ENCODE data around the gene GSKIP. TPM values are rescaled to one million over a fixed set of nuclear protein-coding genes. Genes with fewer than 3 reads are reported as not detected.

Gene GSKIP
- total RNA-seq, 4 donors from 2014 or later: 11.0 to 58.3 (median 23.0) TPM

DNA sequence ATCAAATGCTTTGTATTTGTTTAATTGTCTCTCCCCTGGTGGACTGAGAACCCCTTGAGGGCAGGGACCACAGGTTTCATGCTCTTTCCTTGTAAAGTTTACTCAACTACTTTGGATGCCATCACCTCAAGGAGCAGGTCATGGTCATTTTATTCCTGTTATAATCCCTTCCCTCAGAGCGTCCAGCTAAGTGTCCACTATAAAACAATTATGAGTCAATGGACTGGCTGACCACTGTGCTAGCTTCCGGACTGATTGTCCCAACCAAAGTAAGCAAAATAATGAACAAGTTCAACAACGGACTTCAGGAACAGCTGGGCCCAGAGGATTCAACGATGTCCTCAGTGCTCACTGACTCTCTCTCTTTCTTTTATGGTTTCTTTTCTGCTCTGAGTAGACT, 46.8 kb downstream of the GSKIP start:
- ATAC-seq: no peak
- Histone ChIP-seq H3K27me3 (no peaks in the 10 kb centered on the region), H3K4me1 (no peaks in the 10 kb centered on the region), H3K27ac (no peak overlapping the region), H3K4me3 (no peak overlapping the region), H3K9me3 (no peaks in the 10 kb centered on the region), H3K36me3 (no peaks in the 10 kb centered on the region)
- WGBS, 2 donors (ENCODE audit: low coverage in 1 of 2): 79 to 90% methylated on average over 2 to 4 of the region's 4 CpGs
- no peak for TF ChIP-seq POLR2AphosphoS5 (IDR thresholded peaks at IDR 0.05)
- TF ChIP-seq POLR2A (IDR thresholded peaks at IDR 0.05): no peak
- TF ChIP-seq, protein P1, sequence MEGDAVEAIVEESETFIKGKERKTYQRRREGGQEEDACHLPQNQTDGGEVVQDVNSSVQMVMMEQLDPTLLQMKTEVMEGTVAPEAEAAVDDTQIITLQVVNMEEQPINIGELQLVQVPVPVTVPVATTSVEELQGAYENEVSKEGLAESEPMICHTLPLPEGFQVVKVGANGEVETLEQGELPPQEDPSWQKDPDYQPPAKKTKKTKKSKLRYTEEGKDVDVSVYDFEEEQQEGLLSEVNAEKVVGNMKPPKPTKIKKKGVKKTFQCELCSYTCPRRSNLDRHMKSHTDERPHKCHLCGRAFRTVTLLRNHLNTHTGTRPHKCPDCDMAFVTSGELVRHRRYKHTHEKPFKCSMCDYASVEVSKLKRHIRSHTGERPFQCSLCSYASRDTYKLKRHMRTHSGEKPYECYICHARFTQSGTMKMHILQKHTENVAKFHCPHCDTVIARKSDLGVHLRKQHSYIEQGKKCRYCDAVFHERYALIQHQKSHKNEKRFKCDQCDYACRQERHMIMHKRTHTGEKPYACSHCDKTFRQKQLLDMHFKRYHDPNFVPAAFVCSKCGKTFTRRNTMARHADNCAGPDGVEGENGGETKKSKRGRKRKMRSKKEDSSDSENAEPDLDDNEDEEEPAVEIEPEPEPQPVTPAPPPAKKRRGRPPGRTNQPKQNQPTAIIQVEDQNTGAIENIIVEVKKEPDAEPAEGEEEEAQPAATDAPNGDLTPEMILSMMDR (IDR thresholded peaks at IDR 0.05): no peak
- TF ChIP-seq EP300 (IDR thresholded peaks at IDR 0.05): no peak

DNA sequence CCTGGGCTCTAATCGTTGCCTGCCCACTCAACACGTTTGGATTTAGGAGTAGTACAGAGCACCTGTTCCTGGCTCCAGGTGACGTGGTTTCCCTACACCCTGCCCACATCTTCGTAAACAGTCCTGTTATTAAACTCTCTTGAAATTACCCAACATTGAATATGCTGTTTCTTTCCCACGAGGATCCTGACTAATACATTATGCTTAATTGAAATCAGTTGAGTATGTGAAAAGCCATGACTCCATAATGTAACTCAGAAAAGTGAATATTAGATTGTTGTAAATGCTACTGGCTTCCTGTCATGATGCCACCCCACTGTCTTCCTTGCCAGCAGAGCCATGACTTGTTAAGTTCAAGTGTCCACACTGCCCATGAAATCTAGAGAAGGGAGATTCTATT, 50.2 kb downstream of the GSKIP start:
- H3K36me3 ChIP-seq: no peaks in the 10 kb centered on the region
- no peak for ATAC-seq
- TF ChIP-seq, protein P1 (IDR thresholded peaks at IDR 0.05): no peak
- no peak for TF ChIP-seq POLR2A (IDR thresholded peaks at IDR 0.05)
- TF ChIP-seq EP300 (IDR thresholded peaks at IDR 0.05): no peak
- TF ChIP-seq POLR2AphosphoS5 (IDR thresholded peaks at IDR 0.05): no peak
- no peaks in the 10 kb centered on the region for H3K27me3 ChIP-seq
- H3K27ac ChIP-seq: no peak overlapping the region
- H3K4me1 ChIP-seq: no peaks in the 10 kb centered on the region
- WGBS, 2 donors (ENCODE audit: low coverage in 1 of 2): 81 to 88% methylated on average over 4 to 5 of the region's 5 CpGs
- H3K9me3 ChIP-seq: no peaks in the 10 kb centered on the region
- H3K4me3 ChIP-seq: no peak overlapping the region

DNA sequence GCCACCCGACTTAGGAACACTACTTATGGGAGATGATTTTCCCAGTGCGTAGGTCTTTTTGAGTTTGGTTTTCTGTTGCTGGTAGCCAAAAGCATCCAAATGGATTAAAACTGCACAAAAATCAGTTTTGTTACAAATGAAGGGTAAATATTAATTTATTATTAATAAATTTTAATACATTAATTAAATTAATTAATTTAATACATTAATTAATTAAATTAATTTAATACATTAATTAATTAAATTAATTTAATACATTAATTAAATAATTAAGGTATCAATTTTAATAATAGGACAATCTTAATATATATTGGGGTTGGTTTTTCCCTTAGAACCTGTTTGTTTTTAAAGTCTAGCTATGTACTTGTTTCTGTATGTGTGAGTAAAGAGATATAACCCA, 52.2 kb downstream of the GSKIP start:
- WGBS, 2 donors (ENCODE audit: low coverage in 1 of 2): 100% methylated on average over 2 of the region's 2 CpGs; no CpG with 5 or more reads in 1 of the 2 donors

DNA sequence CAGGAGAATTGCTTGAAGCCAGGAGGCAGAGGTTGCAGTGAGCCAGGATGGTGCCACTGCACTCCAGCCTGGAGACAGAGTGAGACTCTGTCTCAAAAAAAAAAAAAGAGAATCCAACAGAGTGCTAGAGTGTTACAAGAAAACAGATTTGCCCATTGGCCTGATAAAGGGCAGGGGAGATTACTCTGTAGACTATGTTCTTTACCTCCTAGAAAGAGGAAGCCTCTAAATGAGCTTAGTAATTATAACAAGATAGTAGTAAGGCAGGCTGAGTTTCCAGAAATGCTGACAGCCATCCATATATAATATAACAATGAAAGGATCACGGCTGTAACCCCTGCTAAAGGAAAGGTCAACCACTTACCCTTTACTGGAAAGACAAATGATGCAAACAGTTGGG, 53.0 kb downstream of the GSKIP start:
- no peak for ATAC-seq
- no peaks in the 10 kb centered on the region for H3K27me3 ChIP-seq
- WGBS, 2 donors (ENCODE audit: low coverage in 1 of 2): 70 to 89% methylated on average over 1 of the region's 1 CpG
- H3K27ac ChIP-seq: no peak overlapping the region
- no peaks in the 10 kb centered on the region for H3K36me3 ChIP-seq
- H3K4me1 ChIP-seq: no peaks in the 10 kb centered on the region
- TF ChIP-seq EP300 (IDR thresholded peaks at IDR 0.05) (no peak), POLR2A (IDR thresholded peaks at IDR 0.05) (no peak), POLR2AphosphoS5 (IDR thresholded peaks at IDR 0.05) (no peak)
- TF ChIP-seq, protein P1 (IDR thresholded peaks at IDR 0.05): no peak
- H3K4me3 ChIP-seq: no peak overlapping the region
- H3K9me3 ChIP-seq: no peaks in the 10 kb centered on the region

More for the DNA sequence above, 52.2 kb downstream of the GSKIP start:
- Histone ChIP-seq H3K9me3 (no peaks in the 10 kb centered on the region), H3K4me3 (no peak overlapping the region), H3K27me3 (no peaks in the 10 kb centered on the region), H3K4me1 (no peaks in the 10 kb centered on the region), H3K36me3 (no peaks in the 10 kb centered on the region), H3K27ac (no peak overlapping the region)
- TF ChIP-seq POLR2AphosphoS5 (IDR thresholded peaks at IDR 0.05) (no peak), POLR2A (IDR thresholded peaks at IDR 0.05) (no peak), EP300 (IDR thresholded peaks at IDR 0.05) (no peak)
- TF ChIP-seq, protein P1 (IDR thresholded peaks at IDR 0.05): no peak
- no peak for ATAC-seq

DNA sequence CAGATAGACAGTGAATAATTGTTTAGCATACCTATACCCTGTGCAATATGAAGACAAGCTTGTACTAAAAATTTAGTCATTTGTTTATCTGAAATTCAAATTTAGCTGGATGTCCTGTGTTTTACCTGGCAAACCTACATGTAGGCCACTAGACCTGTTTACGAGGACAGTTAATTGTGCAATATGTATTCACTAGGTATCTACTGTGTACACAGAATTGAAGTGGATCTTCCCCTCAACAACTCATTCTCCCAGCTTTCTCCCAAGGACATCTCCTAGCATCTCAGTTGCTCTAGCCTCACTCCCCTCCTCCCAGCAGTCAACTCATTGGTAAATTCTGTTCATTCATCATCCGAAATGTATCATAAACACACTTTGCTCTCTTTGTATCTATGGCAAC, 53.9 kb downstream of the GSKIP start:
- no peaks in the 10 kb centered on the region for H3K27me3 ChIP-seq
- H3K4me3 ChIP-seq: no peak overlapping the region
- no peak for TF ChIP-seq EP300 (IDR thresholded peaks at IDR 0.05)
- H3K4me1 ChIP-seq: no peaks in the 10 kb centered on the region
- ATAC-seq: no peak
- 80 to 92% methylated on average over 2 of the region's 2 CpGs for WGBS, 2 donors (ENCODE audit: low coverage in 1 of 2)
- no peaks in the 10 kb centered on the region for H3K36me3 ChIP-seq
- H3K9me3 ChIP-seq: no peaks in the 10 kb centered on the region
- H3K27ac ChIP-seq: no peak overlapping the region
